ENCODE results near the gene PCTP. TPM values are rescaled to one million over a fixed set of nuclear protein-coding genes. Genes with fewer than 3 reads are reported as not detected.

The PCTP gene
- polyA plus RNA-seq, 3 donors = 29.2 to 34.6 (median 32.8) TPM

DNA sequence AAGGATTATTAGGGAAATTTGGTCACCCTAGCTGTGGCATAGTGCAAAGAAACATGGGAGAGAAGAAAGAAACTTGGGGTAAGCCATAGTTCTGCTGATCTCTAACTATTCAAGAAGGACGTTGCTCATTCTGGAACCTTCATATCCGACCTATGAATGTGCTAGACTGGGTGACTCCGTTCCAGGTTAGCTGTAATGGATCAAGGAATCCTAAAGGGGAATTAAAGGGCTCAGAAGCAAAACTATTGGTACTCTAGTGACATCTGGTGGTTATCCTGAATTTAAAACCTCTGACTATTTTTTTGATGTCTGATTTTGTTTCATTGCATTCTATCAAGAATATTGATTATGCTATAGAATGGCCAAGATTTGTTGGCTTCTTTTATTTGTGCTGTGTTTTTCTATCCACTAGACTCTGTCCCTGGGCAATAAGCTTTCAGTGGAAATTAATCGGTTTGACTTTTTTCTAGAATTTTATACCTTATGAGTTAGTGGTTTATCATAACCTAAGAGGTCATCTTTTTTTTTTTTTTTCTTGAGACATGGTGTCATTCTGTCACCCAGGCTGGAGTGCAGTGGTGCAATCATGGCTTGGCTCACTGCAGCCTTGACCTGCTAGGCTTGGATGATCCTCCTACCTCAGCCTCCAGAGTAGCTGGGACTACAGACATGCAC is 19.5 kb downstream of the PCTP start:
- DNase-seq (ENCODE audit: extremely low read depth in 1 of 11, low read depth in 9 of 11, low spot score in 4 of 11) = peak in 8 of 11 donors; percentile 29 to 57 (median 42)

DNA sequence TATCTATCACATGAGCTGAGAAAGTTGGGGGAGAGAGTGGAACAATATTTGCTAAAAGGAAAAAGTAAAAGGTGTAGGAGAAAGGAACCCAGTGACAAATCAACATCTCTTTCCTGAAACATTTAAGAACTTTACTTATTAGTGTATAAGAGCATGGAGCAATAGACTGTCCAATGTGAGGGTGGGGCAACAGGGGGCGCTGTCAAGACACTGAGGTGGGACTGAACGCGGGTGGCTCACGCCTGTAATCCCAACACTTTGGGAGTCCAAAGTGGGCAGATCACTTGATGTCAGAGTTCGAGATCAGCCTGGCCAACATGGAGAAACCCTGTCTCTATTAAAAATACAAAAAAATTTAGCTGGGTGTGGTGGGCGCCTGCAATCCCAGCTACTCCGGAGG is 21.2 kb downstream of the PCTP start:
- no peak for DNase-seq (ENCODE audit: extremely low read depth in 1 of 11, low read depth in 9 of 11, low spot score in 4 of 11)

DNA sequence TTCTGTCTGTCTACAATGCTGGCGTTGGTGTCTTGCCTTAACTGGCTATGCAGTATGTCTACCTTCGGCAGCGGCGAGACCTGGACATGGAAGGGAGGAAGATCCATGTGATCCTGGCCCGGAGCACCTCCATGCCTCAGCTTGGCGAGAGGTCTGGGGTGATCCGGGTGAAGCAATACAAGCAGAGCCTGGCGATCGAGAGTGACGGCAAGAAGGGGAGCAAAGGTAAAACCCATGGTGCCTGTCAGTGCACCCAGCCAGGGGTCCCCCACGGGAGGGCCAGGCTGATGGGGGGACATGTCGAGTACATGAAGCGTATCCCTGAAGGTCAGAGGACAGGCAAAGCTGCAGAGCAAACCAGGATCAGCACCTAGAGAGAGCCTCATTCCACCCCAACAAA is 22.8 kb downstream of the PCTP start:
- no peak for DNase-seq (ENCODE audit: extremely low read depth in 1 of 11, low read depth in 9 of 11, low spot score in 4 of 11)

DNA sequence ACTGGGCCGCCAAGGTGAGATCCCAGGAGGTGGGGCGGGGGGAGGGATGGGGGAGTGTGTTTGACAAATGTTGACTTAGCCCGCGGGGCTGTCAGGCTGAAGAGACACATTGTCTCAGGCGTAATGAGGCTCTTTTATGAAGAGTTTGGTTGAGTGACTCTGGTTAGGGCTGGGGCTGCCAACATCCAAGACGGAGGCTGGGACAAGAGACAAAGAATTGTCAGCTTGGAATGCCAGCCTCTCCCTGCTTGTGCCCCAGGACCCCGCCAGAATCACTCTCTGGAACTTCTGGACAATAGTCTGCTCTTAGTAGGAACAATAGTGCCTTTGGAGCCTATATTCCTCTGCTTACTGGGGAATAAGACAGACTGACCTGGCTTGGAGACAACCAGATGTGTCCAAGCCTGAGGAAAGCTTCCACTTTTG is 24.0 kb downstream of the PCTP start:
- DNase-seq (ENCODE audit: extremely low read depth in 1 of 11, low read depth in 9 of 11, low spot score in 4 of 11) = peak in 6 of 11 donors; percentile 26 to 58 (median 50)

DNA sequence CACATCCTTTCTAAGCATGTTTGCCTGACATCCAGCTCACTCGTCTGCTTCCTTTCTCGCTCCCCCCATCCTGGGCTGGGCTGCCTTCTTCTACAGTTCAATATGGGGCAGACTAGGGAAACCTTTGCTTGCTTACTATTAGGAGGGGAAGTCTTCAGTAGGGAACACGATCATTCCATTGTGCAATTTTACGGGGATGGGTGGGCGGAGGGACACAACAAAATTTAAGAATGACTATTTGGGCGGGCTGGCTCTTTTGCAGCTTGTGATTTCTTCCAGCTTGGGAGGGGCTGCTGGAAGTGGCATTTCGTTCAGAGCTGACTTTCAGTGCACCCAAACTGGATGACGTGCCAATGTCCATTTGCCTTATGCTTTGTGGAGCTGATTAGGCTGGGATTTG is 25.4 kb downstream of the PCTP start:
- no peak for DNase-seq (ENCODE audit: extremely low read depth in 1 of 11, low read depth in 9 of 11, low spot score in 4 of 11)

DNA sequence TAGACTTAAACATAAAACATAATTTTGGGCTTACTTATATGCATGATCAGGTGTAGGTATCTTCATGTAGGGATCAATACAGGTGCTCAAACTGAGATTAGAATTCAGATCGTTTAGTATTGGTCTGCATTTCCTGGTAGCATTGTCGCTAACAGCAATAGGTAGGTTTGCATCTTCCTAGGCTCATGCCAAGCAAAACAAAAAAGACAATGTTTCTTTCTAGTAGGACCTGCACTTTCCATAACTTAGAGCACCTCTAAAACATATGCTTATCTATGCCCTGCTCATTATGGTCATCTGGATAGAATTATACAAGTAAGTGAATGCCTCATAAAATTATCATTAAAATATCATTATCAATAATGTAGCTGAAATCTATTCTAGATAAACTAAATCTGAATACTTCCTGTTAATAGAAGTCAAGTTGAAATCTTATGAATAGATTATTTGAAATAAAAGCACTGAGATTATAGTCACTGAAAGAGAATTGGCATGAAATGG is 26.7 kb downstream of the PCTP start:
- no peak for DNase-seq (ENCODE audit: extremely low read depth in 1 of 11, low read depth in 9 of 11, low spot score in 4 of 11)

DNA sequence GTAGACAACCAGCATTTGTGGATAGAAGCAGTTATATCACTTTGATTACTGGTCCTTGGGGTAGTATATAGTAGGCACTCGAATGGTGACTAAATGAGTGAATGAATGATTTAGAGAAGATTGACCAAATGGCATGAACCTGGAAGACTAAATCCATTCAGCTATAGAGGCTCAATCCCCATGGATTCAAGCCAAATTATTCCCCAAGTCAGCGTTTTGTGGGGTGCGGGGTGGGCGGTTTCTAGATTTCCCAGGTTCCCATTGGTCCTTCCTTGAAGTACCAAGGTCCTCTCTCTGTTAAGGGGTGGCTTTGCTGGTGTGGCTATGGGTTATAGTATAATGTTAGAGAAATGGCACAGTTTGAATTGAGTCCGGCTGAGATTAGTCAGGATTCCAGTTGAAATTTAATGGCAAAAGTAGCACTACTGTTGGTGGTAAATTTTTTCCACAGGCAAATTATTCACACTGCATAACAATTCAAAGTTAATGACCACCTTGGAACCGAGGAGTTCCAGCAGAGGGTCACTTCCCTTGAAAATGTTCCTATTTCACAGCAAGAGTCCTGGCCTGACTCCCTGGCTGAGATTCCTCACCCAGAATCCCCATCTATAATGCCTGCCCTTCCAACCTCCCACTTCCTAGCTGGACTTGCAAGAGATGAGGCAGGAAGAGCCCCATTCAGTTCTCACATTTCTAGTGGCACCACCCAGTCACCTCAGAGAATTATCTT is 27.7 kb downstream of the PCTP start:
- DNase-seq (ENCODE audit: extremely low read depth in 1 of 11, low read depth in 9 of 11, low spot score in 4 of 11) = no peak

DNA sequence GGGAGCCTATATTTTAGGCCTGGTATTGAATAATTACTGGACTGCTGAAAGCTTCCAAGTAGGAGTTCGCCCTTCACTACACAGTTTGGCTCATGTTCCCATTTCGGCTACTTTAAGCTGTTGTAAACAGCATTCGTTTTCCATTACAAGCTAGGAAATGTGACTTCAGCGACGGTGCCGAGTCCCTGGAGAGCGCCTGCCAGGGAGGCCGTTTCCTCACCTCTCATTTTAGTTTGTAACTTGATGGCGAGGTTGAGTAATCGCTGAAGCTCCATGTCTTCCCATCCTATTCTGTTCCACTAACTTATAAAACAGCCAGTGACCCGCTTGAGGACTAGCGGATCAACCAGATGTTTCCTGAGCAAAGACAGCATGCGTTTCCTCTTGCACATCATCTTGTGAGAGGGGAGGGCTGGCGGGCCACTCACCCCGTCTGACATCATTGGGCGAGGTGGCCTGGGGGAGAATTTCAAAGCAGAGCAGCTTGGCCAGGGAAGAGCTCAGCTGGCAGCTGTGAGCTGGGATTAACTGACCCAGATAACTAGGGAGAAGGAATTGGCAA is 32.9 kb downstream of the PCTP start:
- DNase-seq (ENCODE audit: extremely low read depth in 1 of 11, low read depth in 9 of 11, low spot score in 4 of 11) = peak in 2 of 11 donors; percentile 16 to 21

DNA sequence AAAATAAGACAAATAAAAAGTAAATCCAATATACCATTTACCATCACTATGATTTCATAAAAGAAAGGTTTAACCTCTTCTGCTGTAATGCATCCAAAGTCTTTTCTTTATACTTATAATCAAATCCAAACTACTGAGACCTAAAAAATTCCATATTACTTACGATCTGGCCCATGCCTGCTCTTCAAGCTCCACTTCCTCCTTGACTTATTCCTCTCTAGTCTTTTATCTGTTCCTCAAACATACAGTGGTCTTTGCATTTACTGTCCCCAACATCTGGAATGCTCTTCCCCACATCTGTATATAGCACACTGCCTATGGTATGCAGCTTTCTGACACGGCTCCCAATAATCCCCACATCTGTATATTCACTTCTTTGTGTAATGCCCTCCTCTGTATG is 33.8 kb downstream of the PCTP start:
- no peak for DNase-seq (ENCODE audit: extremely low read depth in 1 of 11, low read depth in 9 of 11, low spot score in 4 of 11)

DNA sequence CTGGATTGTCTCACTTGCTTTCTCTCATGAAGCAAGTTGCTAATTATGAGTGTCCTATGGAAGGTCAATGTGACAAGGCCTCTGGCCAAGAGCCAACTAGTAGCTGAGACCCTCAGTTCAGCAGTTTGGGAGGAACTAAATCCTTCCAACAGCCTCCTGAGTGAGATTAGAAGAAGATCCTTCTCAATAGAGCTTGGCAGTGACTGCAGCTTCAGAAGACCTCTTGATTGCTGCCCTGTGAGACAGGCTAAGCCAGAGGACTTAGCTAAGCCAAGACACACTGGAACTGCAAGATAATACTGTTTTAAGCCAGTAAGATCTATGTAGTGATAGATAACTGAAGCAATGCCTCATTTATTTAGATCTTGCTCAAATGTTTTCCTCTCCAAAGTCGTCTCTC is 34.3 kb downstream of the PCTP start:
- DNase-seq (ENCODE audit: extremely low read depth in 1 of 11, low read depth in 9 of 11, low spot score in 4 of 11) = no peak

DNA sequence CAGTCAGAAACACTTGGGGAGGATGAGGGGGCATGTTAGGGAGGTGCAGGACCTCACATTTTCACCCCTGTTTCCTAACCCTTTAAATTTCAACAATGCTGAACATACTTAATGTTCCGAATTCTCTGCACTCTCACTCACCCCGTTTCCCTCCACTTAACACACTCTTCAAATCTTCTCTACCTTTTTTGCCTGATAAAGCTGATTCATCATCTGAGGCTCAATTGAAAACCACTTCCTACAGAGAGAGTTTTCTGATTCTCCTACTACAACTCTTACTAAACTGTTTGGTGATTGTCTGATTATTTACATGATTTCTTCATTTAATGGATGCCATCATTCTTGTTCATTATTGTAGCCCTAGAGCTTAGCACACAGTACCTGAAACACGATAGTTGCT is 42.4 kb downstream of the PCTP start:
- DNase-seq (ENCODE audit: extremely low read depth in 1 of 11, low read depth in 9 of 11, low spot score in 4 of 11) = no peak

DNA sequence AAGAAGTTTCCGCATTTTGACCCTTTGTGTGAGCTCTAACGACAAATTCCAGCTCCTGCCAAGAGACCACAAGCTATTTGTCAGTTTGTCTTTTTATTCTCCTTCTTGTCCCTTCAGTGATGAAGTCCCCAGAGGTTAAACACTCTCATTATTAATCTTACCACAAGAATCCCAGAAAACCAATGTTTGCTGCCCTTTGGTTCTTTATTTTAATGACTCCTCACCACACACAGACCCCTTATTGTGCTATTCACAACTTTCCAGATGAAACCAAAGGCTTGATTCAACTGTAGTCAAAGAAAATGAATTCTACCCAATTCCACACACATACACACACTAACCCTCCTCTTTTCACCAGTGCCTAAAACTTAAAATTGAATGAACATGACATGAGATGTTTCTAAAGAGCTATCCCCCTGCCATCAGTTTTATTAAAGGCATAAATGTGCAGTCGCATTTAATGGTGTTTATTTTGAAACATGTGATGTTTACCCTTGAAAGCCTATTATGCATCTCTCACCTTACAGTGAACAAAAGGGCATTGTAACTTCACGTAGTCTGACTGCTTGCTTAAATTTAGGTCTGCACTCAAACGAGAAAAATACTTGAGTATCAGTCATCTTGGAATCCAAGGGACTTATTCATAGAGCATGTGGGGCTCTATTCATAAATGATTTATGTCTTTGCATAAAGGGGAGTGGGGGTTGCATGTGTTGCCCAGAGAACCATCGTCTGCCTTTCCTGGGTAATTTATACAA is 44.1 kb downstream of the PCTP start:
- no peak for DNase-seq (ENCODE audit: extremely low read depth in 1 of 11, low read depth in 9 of 11, low spot score in 4 of 11)

DNA sequence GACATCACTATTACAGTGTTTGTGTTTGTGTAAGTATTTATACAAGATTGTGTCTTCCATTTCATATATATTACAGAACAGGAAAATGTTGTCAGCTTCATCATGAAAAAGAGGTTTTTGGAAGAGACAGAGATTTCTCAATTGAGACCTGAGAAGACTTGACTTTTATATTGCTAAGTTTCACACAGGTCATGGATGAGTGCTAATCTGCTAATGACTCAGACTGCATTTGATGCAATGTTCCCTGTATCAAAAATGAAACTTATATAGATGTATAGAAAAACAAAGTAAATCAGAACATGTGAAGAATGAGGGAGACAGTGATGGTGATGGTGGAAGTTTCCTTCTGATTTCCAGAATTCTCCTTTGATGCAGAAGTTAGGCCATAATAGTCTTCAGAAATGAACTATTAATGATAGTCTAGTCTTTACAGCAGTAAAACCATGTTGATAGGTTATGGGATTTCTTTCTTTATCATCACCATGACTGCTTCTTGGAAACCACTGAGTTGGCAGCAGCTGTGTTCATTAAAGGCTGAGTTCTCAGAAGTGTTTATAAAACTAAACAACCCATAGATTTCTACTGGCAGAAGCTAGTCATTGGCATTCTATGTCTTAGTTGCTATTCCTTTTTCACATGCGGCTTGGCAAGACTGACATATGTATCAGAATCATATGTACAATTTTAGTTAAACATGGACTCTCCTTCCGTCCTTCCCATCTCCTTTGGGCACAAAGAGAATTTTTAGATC is 56.1 kb downstream of the PCTP start:
- no peak for DNase-seq (ENCODE audit: extremely low read depth in 1 of 11, low read depth in 9 of 11, low spot score in 4 of 11)

DNA sequence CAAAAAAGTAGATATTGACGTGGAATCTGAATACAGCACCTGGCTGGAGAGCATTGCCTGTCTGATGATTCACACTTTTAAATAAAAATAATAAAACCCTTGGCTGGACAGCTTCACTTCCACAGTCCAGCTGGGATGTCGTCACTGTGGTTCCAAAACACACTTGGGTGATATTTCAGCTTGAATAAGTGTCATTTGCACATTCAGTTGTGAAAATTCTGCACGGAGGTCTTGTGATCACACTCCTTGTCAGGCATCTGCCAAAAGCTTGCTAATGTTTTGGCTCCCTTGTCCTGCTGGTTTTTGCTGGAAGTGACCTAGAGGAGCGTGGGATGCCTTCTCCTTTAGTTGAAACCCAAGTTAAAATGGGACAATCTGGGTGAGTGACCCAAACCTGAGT is 60.7 kb downstream of the PCTP start:
- no peak for DNase-seq (ENCODE audit: extremely low read depth in 1 of 11, low read depth in 9 of 11, low spot score in 4 of 11)

DNA sequence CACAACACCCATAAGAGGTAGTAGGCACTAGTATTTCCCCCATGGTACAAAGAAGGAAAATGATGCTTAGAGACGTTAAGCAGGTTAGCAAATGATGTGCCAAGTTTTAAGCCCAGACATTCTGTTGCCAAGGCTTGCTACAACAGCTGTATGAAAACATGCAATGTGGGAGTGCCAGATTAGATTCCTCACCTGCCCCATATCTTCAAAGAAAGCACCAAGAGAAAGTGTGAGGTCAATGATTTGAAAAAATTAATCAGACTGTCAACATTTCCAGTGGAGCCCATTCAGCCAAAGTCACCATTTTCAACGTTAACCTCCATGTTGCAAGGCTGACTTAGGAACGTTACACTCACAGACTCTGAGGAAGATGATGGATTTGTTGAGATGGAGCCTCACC is 61.5 kb downstream of the PCTP start:
- DNase-seq (ENCODE audit: extremely low read depth in 1 of 11, low read depth in 9 of 11, low spot score in 4 of 11) = no peak

DNA sequence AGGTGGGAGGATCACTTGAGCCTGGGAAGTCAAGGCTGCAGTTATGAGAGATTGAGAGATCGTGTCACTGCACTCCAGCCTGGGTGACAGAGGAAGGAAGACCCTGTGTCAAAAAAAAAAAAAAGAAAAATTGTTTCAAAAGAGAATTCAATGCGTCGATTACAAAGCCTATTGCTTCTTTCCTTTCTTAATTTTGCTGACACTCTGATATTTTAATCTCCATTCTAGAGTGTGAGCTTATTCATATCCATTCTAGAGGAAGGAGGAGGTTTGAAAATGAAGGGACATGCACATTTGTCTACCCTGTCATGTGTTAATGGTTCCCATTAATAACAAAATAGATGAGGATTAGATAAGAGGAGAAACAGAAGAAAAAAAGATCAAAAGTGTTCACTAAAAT is 63.1 kb downstream of the PCTP start:
- no peak for DNase-seq (ENCODE audit: extremely low read depth in 1 of 11, low read depth in 9 of 11, low spot score in 4 of 11)

DNA sequence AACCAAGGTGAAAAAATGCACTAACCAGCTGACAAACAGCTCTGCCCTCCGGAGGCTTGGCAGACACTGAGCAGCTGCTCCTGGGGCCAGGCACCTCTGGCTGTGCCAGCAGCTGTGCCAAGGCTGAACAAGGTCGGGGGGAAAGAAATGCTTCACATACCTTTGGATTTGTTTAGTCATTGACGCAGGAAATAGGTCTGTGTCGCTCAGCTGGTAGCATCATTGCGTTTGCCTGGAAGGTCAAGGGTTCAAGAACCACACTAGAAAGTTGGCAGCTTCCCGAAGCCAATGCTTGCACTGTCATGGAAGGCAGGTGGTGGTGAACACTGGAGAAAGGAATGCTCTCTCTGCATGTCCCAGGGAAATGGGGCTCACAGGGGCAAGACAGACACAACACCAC is 63.5 kb downstream of the PCTP start:
- DNase-seq (ENCODE audit: extremely low read depth in 1 of 11, low read depth in 9 of 11, low spot score in 4 of 11) = no peak

DNA sequence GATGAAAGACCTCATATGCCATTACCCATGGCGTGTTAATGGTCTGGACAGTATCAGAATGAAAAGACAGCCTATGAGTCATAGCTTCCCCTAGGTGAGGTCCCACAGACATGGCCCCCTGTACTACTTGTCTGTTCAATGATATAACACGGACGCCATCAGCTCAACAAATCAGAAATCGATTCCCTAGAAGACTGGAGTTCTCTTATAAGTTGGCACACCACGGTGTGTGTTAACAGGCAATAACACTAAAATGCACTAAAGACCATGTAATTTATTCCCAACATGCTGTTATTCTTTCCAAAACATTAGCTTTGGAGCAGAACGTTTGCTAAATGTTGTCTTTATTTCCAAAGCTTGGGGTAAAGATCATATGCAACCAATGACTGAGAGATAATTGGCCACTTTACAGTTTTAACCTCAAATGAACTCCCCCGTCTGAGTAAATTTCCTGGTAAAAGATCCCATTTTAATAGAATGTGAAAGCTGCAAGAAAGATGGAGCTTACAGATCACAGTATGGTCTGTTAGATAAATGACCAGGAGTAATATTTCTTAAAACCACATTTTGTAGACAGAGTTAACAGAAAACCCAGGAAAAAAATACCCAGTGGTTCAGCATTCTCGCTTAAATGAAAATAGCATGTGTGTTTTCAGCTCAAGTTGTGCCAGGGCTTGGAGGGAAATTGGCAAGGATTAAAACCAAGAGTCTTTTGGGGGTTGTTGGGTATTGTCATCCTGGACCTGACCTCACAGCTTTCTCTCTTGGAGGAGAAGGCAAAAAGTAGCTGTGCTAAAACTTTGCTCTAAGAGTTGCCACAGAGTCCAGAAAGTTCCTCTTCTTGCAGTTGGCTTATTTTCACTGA is 65.9 kb downstream of the PCTP start:
- DNase-seq (ENCODE audit: extremely low read depth in 1 of 11, low read depth in 9 of 11, low spot score in 4 of 11) = no peak

Measured in renal cortex interstitium (tissue), 11 donors.